Measurements from ENCODE around the gene OR2A1.
"Not testable (repeated sequence)": the region's sequence is repeated elsewhere in the genome, so short reads cannot be mapped to it uniquely, and the experiment has no call there.

The OR2A1 gene, protein sequence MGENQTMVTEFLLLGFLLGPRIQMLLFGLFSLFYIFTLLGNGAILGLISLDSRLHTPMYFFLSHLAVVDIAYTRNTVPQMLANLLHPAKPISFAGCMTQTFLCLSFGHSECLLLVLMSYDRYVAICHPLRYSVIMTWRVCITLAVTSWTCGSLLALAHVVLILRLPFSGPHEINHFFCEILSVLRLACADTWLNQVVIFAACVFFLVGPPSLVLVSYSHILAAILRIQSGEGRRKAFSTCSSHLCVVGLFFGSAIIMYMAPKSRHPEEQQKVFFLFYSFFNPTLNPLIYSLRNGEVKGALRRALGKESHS

DNA sequence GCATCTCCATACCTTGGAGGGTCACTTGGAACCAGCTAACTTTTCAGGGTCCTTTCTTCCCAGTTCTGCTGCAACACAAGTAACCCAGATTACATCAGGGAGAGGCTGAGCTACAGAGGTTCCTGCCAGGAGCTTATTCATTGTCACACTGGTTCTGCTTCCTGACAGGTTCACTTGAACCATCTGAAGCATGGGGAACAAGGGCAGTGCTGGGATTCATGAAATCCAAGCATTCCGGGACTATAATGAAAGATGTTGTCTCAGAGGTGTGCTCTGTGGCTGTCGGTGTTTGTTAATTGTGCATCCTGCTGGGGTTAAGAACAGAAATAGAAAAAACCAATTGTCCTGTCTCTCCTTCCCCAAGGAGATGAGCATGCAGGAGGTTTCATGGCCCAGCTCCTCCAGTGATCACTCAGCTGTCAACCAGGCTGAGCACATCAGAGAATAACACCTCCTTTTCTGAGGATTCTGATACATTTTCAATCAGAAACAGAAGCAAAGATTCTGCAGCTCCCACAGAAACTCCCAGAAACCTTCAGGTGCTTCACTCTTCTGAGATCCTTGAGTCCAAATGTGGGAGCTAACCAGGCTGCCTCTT, at the start of gene OR2A1:
OR2A1 (plus strand) TSS at position 548 of the 598 bp plus-strand sequence. CDS start 5,706 bp downstream, outside the sequence.
- DNase-seq = not testable (repeated sequence)

DNA sequence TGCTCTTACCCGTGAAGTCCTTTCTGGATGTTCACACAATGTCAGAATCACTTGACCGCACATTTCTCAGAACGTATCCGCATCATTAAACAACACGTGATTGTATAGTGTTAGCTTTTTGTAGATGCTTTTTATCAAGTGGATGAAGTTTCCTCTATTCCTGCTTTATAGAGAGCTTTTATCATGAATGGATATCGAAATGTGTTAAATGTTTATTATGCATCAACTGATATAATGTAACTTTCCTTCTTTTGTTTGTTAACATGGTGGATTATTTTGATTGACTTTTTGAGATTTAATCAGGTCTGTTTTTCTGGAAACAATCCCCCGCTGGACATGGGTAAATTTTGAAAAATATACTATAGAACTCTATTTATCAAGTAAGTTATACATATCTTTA, 47.5 kb upstream of the OR2A1 start, which contains the start of gene OR2A7:
OR2A7 (minus strand) TSS at position 101 of the 400 bp plus-strand sequence. CDS start 5,164 bp downstream, outside the sequence.
- DNase-seq = not testable (repeated sequence)

DNA sequence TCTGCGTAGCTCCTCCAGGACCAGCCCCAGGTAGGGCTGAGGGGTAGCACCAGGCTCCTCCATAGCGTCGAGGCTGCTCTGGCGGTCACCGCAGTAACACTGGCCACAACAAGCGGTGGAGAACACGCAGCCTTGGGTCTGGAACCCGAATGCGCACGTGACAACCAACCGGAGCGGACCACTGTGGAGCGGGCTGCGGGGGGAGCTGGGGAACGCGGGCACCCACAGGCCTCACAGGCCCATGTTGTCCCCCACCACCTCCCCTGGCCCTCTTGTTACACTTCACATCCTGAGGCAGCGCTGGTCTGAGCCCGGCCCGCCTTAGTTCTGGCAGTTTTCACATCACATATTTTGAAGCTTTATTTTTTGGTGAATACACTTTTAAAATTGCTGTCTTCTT, 43.0 kb upstream of the OR2A1 start, which contains the start of gene CTAGE8:
CTAGE8 (minus strand) TSS at position 101 of the 400 bp plus-strand sequence; CDS start at position 63, 38 bp downstream.
- DNase-seq = not testable (repeated sequence)

DNA sequence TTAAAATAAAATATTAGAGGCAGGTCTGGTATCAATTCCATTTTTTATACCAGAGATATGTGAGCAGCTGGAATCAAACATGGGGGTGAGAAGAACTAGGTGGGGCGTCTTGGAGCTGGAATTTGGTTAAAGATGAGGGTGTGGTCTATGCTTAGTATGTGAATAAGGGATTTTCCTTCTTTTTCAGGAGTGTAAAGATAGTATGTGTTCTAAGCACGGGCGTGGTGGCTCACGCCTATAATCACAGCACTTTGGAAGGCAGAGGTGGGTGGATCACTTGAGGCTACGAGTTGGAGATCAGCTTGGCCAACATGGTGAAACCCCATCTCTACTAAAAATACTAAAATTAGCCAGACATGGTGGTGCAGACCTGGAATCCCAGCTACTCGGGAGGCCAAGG, 36.9 kb upstream of the OR2A1 start:
- DNase-seq = not testable (repeated sequence)

DNA sequence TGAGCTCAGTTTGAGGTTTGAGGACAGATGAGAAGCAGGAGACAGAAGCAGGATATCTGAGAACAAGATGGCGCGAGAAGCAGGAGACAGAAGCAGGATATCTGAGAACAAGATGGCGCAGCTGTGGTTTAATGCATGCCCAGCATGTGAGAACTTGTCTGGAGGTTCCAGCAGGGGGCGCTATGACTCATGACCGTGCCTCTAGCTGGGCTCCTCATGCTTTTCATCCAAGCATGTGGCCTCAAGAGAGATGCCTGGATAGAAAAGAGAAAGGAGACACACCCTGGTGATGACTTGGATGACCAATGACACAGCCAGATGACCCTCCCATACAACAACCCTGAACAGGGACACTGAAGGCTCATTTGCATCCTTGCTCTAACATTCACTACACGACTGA, 32.2 kb upstream of the OR2A1 start:
- not testable (repeated sequence) for DNase-seq

DNA sequence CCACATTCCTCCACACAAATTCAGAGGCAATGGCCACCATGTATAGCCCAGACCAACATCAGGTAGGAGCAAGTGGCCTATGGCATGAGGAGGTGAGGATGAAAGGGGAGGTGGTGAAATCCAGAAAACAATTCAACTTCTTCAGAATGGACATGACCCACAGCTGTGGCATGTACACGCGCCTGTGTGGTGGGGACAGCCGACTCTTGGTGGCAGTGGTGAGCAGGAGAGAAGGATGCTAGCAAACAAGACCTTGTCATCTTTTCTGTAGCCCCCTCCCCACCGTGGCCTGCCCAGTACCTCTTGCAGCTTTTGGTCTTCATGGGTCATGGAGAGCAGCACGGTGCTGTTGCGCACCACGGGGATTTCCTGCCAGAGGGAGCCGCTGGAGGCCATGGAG, 30.2 kb upstream of the OR2A1 start:
- not testable (repeated sequence) for DNase-seq

DNA sequence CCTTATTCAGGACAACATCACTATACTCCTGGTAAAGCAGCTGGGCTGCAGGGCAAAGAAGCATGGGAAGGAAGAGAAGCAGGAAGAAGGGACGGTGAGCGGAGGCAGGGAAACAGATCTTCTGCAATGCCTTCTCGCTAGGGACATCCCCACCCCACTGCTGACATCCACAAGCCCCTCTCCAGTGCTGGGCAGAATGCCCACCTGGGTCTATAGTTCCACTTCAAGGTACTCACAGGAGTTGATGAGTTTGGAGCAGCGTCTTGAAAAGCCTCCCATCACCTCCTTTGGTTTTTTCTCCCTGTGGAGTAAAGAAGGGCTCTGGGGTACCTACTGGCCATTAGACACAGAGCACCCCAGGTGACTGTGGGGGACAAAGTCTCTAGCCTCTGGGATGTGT, 29.7 kb upstream of the OR2A1 start:
- not testable (repeated sequence) for DNase-seq

DNA sequence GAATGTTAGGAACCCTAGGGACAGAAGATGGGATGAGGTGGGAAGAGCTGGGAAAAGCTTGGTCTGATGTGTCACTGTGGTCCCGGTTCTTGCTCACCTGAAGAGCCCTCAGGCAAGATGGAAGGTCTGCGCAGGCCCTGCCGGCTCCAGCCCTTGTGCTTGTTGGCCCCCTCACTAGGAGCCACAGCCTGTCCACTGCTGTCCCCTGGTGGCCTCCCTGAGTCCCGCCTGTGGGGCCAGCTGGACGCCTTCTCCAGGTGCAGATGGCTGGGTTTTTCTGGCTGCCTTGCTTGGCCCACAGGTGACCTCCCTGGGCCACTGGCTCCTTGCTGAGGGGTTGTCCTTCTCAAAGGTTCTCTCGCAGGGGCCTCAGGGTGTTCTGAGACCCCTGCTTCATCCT, 28.5 kb upstream of the OR2A1 start:
- not testable (repeated sequence) for DNase-seq

DNA sequence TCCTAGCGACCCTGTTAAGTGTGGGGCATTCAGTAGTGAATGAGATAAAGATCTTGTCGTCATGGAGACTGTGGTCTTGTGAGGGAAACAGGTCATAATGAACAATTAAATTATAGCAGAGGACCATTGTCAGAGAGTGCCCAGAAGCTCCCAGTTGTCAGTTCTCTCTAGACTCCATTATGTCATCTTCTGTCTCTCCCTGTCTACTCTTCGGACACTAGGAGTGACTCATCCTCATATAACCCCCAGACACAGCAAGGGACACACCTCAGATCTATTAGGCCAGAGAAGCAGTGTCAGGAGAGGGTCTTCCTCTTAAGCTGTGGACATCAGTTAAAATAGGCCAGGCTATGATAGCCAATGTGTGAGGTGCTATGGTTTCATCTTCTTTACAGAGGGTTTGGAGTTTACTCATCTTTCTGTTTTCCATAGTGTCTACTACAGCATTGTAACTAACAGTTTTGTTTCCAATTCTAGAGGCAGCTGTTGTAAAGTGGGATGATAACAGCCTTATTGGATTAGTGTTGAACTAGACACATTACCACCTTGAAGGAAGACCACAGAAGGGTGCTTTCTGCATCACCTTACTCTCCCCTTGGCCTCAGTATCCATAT, 24.9 kb upstream of the OR2A1 start:
- not testable (repeated sequence) for DNase-seq

DNA sequence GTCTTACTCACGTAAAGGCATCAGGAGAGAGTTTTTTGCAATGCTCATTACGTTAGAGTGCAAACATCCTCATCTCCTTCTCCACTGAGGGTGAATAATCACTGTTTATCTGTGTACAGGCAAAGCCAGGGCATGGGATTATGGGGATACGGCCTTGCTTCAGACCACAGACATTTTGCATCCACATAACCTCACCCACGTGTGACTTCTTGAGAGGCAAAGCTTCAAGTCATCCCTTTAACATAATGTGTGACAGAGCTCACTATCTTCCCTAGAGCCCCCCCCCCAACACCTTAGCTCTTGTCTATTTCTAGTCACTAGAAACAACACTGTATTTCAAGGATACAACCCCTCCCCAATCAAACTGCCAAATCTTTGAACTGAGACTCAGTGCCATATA, 20.6 kb upstream of the OR2A1 start:
- DNase-seq = not testable (repeated sequence)

DNA sequence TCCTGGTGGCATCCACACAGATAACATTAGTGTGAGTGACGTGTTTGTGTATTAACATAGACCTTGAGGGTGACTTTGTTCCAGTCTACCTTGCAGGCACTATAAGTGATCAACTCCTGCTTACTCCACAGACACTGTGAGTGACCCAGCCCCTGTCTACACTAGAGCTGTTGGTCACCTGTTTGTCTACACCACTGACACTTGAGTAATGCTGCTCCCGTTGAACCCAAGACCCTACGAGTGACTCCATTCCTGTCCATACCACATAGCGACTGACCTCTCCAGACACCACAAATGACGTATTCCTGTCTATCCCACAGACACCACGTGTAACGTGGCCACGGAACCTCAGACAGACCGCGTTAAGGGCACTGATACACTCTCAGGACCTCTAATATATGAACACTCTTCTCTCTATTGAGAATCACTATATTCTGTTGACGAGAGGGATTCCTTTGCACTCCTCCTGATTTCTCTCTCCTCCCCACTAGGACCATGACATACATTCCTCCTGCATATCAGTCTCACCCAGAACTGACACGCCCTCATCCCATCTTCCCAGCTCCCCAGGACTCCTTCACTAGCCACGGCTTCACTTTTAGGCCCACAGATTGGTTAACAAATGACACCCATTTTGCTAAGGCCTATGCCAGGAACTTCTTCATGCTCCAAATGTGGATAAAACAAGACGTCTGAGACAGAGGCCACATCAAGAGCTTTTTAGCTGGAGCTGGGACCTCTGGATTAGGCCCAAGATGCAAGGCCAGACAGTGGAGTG, 19.6 kb upstream of the OR2A1 start:
- not testable (repeated sequence) for DNase-seq

DNA sequence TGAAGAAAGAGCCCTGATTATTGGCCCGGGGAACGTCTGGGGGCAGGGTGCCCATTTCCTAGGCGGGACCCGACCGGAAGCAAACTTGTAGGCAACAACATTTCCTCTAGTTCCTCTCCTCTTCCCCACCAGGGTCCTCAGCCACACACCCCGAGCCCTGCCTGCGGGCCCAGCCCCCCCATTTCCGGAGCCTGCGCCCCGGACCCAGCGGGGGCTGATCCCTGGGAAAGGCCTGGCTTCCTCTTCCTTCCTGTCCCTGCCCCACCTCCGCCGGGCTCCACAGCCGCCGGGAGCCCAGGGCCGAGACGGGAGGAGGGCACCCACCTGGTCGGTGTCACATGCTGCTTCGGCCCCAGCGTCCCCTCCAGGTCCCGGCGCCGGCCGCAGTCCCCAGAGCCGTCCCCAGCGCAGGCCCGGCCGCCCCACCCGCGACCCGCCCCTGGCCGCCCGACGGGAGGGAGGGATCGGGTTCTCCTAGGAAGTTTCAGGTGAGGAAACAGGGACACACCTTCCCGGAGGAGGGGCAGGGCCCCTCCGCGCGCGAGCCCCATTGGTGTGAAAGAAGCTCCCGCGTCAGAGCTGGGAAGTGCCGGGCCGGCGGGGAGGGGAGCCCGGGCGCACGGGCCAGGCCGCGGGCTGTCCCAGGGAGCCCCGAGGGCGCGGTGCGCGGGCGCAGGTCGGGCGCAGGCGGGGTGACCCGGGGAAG, 18.3 kb upstream of the OR2A1 start:
- not testable (repeated sequence) for DNase-seq

DNA sequence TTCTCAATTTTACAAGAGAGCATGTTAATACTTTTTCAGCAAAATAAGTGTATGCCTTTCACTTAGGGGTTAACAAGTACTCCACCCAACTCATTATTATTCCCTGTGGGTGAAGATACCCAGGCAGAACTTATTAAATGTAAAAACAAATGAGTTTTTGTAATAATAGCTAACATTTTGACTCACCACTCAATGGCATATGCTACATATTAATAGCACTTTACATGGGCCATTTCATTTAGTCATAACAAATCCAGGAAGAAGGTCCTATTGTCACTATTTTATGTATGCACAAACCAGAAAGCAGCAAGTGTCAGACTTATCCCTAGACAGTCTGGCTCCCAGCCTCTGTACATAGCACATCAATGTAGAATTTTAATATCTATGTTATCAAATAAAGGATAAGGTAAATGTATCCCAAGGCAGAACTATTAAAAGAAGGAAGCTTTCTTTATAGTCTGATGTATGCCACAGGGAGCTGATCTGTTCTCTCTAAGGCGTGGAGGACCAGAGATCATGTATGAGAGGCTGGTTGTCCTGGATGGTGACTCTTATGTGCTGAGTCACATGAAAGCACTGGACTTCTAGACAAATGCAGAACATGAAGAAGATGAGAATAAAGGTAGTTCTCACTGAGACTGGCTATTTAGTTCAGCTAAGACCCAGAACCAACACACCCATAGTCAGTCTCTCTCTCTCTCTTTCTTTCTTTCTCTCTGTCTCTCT, 9.5 kb upstream of the OR2A1 start:
- DNase-seq = not testable (repeated sequence)

DNA sequence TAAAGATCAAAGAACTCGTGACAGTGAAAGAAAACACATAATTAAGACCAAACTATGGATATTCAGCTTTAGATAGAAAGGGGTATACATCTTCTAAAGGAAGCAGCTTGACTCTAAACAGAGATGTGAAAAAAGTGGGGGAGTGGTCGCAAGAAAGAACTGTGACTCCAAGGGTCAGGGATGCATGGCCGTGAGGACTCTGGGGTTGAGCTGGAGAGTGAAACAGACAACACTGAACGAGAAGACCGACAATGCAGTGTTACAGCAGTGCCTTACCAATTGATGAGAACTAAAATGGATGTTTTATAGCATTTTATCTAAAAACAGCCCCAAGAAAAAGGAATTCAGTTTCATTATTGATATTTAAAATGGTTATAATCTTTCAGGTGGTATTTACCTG, 8.6 kb upstream of the OR2A1 start:
- DNase-seq = not testable (repeated sequence)

DNA sequence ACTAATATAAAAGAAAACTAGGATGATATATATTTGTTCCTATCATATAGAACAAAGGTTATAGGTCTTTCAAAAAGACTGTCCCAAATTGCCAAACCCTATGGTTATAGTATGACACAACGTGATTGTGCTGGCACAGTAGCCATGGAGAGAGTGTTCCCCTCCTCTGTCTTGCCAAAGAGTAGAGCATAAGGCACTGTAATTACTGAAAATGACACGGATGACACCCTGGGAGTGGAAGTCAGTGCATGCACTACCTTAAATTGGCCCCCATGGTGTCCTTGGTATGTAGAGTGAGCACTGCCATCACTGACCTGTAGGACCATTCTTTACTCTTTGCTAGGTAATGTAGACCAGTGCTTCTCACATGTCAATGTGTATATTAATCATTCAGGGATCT, 7.1 kb upstream of the OR2A1 start:
- not testable (repeated sequence) for DNase-seq

DNA sequence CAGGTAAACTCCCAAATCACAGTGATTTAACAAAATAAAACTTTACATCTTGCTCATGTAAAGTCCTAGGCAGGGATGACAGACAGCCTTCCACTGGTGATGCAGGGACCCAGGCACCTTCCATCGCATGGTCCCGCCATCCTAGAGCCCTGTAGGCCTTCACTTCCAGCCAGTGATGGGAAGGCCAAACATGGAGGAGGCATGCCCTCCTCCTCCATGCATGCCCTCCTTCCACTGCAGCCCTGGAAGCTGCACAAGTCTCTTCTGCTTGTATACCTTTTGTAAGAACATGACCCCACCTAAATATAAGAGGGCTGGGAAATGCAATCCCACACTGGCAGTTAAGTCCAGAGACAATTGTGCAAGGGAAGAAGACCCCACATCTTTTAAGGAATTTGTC, 2.5 kb upstream of the OR2A1 start:
- not testable (repeated sequence) for DNase-seq

DNA sequence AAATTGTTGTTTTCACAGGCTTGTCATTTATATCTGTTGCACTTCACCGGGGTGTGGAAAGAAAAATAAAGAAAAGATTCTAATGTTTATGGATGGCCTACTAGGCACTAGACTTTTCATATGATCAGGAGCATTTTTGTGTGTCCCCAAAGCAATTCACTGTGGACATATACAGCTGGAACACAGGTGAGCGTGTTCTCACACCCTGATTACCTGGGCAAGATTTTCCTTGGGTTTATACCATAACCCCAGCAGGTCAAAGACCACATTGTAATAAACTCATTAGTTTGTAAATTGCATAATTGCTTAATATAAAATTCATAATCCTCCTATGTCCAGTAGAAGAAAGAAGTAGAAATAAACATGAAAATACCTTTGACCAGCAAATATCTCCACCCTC, 1.0 kb upstream of the OR2A1 start:
- not testable (repeated sequence) for DNase-seq

DNA sequence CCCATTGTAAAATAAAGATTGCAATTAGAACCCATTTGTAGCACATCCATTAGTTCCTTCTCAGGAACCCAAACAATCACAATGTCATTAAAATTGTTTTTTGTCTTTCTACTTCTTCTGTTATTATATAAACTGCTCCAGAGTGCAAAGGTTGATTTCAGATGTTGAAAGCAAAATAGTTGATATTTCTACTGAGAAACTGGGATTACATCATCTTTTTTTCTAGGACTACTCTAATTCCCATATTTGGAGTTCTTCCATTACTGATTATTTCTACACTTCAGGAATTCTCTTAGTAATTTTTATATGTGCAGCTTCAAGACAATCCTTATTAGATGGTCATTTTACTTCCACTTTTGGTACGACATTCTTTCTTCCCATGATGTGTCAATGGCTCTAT, 5.3 kb downstream of the OR2A1 start:
- DNase-seq = not testable (repeated sequence)

DNA sequence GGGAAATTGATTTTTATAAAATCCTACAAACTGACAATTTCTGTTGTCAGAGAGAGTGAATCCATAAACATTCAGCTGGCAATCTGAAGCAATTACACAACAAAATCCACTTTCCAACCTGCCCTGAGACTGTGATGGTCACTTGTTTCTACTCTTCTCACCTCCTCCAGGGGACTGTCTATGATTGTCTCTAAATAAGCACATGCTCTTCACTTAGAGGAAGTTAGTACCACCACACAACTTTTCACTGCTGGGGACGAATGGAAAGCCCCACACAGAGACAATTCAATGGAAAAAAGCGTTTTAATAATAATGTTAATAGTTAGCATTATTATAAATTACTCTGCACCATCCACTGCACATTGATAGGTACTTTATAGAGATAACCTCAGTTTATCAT, 7.3 kb downstream of the OR2A1 start:
- DNase-seq = not testable (repeated sequence)

DNA sequence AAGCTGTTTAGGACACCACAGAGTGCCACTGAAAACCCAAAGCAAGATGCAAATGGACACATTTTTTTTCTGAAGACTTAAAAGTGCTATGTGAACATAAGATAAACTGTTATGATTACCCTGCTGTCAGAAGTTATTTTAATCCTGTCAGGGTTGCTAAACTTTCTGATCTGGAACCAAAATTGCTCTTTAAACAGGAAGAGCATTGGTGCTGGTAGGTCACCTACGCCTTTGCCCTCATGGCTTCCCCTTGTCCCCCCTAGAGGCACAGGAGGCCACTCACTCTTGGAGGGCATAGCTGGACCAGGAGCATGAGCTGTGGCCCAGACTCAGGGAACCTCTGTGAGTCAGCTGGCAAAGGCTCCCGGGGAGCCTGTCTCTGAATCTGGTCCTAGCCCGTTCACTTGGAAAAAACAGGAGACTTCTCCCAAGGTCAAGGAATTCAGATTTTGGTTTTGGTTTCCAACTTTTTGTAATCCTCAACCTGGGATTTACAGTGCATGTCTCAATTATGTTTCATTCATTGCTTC, 9.5 kb downstream of the OR2A1 start:
- not testable (repeated sequence) for DNase-seq

DNA sequence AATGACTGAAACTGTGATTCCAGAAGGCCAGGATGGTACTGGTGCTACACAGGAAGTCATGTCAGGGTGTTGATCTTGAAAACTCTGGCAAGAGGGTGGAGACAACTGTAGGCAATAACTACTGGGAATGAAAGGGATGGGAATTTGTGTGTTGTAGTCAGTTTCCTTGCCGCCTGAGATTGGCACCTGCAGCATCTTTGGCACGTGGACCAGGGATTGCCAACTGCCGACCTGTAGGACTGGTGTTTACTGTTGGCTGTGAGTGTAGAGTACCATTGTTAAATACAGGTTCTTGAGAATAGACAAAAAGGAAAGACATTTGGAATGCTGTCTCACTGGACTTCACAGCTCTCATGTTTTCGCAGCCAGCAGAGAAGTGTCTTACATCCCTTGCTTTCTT, 11.1 kb downstream of the OR2A1 start:
- DNase-seq = not testable (repeated sequence)

Data from NCI-H1436 treated with DMSO at 0.1 percent for 48 hours (cell line).